SK-N-SH (cell line): ENCODE data around the gene NOP53. TPM values are rescaled to one million over a fixed set of nuclear protein-coding genes. Genes with fewer than 3 reads are reported as not detected.
A peak's percentile ranks its signal among the peaks of the same experiment; 100 is the strongest.

Experiments used
- CTCF ChIA-PET: fragments of 300-600, 350-600 bp; formaldehyde crosslinking; extraction: SDS; loops from one replicate; lab custom pipeline; 2021; lab: Yijun Ruan, JAX
- POLR2A ChIA-PET: fragments of 350-600 bp; sonication (Branson Sonifier 250); formaldehyde crosslinking; extraction: SDS; loops from one replicate; lab custom pipeline; 2020; ENCODE audit warnings: antibody characterized with exemption, inconsistent platforms; lab: Yijun Ruan, JAX
- DNase-seq: peaks from one replicate; pipeline ENCODE4 v3.0.0; 2012
- H2AFZ ChIP-seq: fragments of 200-600 bp; sonication (generic); 2 replicates; pipeline ENCODE4 v1.8.1; 2016; ENCODE audit warnings: antibody characterized with exemption, mild to moderate bottlenecking, low read depth
- H3F3A ChIP-seq: fragments of 200-600 bp; sonication (generic); replicated peaks from 2 replicates; pipeline ENCODE3; 2016; ENCODE audit warnings: antibody characterized with exemption, mild to moderate bottlenecking; ENCODE audit not compliant: insufficient read depth
- H3K27ac ChIP-seq, 2 experiments: fragments of 200-500 bp in 1 of 2; fragments of 200-600 bp in 1 of 2; sonication (Bioruptor generic) in 1 of 2; sonication (generic), shearing (Covaris generic) in 1 of 2; 2 replicates each; pipeline versions ENCODE4 v1.5.1 to v1.6.1; 2014 to 2016; ENCODE audit warnings: low read depth in 2 of 2, inconsistent platforms in 1 of 2, low read length in 1 of 2, mild to moderate bottlenecking in 1 of 2, mixed read lengths in 1 of 2
- H3K27me3 ChIP-seq: fragments of 200-600 bp; sonication (generic), shearing (Covaris generic); 2 replicates; pipeline ENCODE4 v1.6.1; 2016; ENCODE audit warnings: mixed run types; ENCODE audit not compliant: insufficient read depth
- H3K36me3 ChIP-seq, 2 experiments: fragments of 200-500 bp in 1 of 2; fragments of 200-600 bp in 1 of 2; sonication (Bioruptor generic) in 1 of 2; sonication (generic) in 1 of 2; replicated peaks in 1 of 2; 2 replicates each; pipeline versions ENCODE3 to v1.5.1; 2014 to 2016; ENCODE audit warnings: low read length in 1 of 2, mild to moderate bottlenecking in 1 of 2; ENCODE audit not compliant: insufficient read depth in 2 of 2, control insufficient read depth in 1 of 2
- H3K4me1 ChIP-seq, 2 experiments: fragments of 200-500 bp in 1 of 2; fragments of 200-600 bp in 1 of 2; sonication (Bioruptor generic) in 1 of 2; sonication (generic), shearing (Covaris generic) in 1 of 2; 2 replicates each; pipeline versions ENCODE4 v1.5.1 to v1.6.1; 2014 to 2016; ENCODE audit warnings: low read depth in 1 of 2, low read length in 1 of 2, mixed run types in 1 of 2; ENCODE audit not compliant: insufficient read depth in 2 of 2, control insufficient read depth in 1 of 2
- H3K4me2 ChIP-seq: fragments of 200-600 bp; sonication (generic), shearing (Covaris generic); 2 replicates; pipeline ENCODE4 v1.6.1; 2017; ENCODE audit warnings: mixed run types
- H3K4me3 ChIP-seq, 2 experiments: fragments of 200-500 bp in 1 of 2; fragments of 200-600 bp in 1 of 2; sonication (Bioruptor generic) in 1 of 2; sonication (generic), shearing (Covaris generic) in 1 of 2; 2 replicates each; pipeline versions ENCODE4 v1.5.1 to v1.8.1; 2014 to 2016; ENCODE audit warnings: low read depth in 2 of 2, inconsistent platforms in 1 of 2, low read length in 1 of 2, mild to moderate bottlenecking in 1 of 2, mixed read lengths in 1 of 2, moderate library complexity in 1 of 2
- H3K79me2 ChIP-seq: fragments of 200-600 bp; sonication (generic); 2 replicates; pipeline ENCODE4 v1.8.1; 2017; ENCODE audit warnings: mild to moderate bottlenecking; ENCODE audit not compliant: insufficient read depth
- H3K9ac ChIP-seq: fragments of 200-600 bp; sonication (generic); 2 replicates; pipeline ENCODE4 v1.6.1; 2017; ENCODE audit warnings: mixed run types
- H3K9me2 ChIP-seq: fragments of 200-600 bp; sonication (generic); 2 replicates; pipeline ENCODE4 v1.6.1; 2017; ENCODE audit warnings: mixed run types
- H3K9me3 ChIP-seq: fragments of 200-600 bp; sonication (generic); 2 replicates; pipeline ENCODE4 v1.6.1; 2017; ENCODE audit warnings: mixed run types, mild to moderate bottlenecking, moderate library complexity
- H4K20me1 ChIP-seq: fragments of 200-600 bp; sonication (generic); 2 replicates; pipeline ENCODE4 v1.6.1; 2017; ENCODE audit warnings: mild to moderate bottlenecking, mixed run types; ENCODE audit not compliant: insufficient read depth
- GATA2 ChIP-seq: sonication (generic); formaldehyde crosslinking; IDR thresholded peaks from 2 replicates; pipeline ENCODE4 v1.5.0; 2020; ENCODE audit warnings: mild to moderate bottlenecking, missing genetic modification reagents
- MEF2A ChIP-seq: IDR thresholded peaks from 2 replicates; pipeline ENCODE4 v1.4.0; 2012; ENCODE audit warnings: low read depth, borderline replicate concordance
- RAD21 ChIP-seq: IDR thresholded peaks from 2 replicates; pipeline ENCODE4 v1.6.1; 2012; ENCODE audit warnings: mild to moderate bottlenecking, low read length
- SIN3A ChIP-seq: IDR thresholded peaks from 2 replicates; pipeline ENCODE4 v1.6.1; 2012; ENCODE audit warnings: low read depth, mild to moderate bottlenecking, low read length, moderate library complexity, borderline replicate concordance
- SMC3 ChIP-seq: IDR thresholded peaks from 2 replicates; pipeline ENCODE4 v1.6.1; 2012; ENCODE audit warnings: low read depth, low read length, improper control_type of control experiment
- TAF1 ChIP-seq: IDR thresholded peaks from 2 replicates; pipeline ENCODE4 v1.6.1; 2012; ENCODE audit warnings: low read depth, mild to moderate bottlenecking, low read length, moderate library complexity, borderline replicate concordance
- YY1 ChIP-seq: IDR thresholded peaks from 2 replicates; pipeline ENCODE4 v1.4.0; 2012; ENCODE audit warnings: low read depth, mild to moderate bottlenecking
- WGBS: methylation state at CpG from one replicate; pipeline ENCODE4 v1.1.6; 2017; ENCODE audit warnings: low lambda C conversion rate; 5-methylcytosine and 5-hydroxymethylcytosine counted together
- polyA plus RNA-seq, 3 experiments: library from polyadenylated mRNA; depleted of rRNA; stranded (reverse); fragments of >200 nt; gene quantifications; 2 replicates each; pipeline ENCODE4 v1.2.3, GENCODE V29; 2012
- TF ChIP-seq, protein P1 (sequence below): IDR thresholded peaks from 2 replicates; pipeline ENCODE4 v1.6.1; 2012; ENCODE audit warnings: mild to moderate bottlenecking, low read depth, low read length, moderate library complexity
- TF ChIP-seq, protein P2 (sequence below): fragments of 200-600 bp; sonication (generic); IDR thresholded peaks from 2 replicates; pipeline ENCODE4 v1.6.1; 2017; ENCODE audit warnings: antibody characterized with exemption, mild to moderate bottlenecking, moderate library complexity

NOP53 gene
- polyA plus RNA-seq, 1 of the 3 experiments (the other 2 are of a cell fraction), result 275 TPM

DNA sequence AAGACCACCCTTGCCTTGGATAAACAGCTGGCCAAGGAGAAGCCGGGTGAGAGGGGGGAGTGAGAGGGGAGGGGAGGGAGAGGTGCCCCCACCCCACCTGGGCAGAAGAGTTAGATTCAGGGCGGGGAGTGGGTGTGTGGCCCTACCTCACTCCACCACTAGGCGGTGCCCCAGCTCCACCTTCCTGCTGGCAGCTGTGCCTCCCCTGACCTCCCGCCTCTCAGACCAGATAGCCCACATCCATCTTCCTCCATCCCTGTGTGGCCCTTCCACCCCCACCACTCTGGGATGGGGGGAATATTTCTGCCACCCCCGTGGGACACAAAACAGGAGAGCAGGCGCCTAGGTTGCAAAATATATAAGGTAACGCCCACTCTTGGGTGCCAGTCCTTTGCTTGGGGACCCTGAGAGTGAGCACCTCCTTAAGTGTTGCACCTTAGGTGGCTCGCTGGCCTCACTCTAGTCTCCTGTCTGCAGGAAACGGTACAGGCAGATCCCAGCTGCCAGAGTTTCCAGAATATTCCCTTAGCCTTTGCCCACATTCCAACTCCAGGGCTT, 45.9 kb upstream of the NOP53 start:
- CTCF ChIA-PET, result interaction anchor here (0.6 to 23.1 kb wide), 37 partner anchors 10 to 424 kb away, joined by 3 to 475 read pairs (median 5); partner anchors contain the start of genes EHD2, KPTN, NAPA and NOP53
- Histone ChIP-seq H3K4me1 (no peaks in the 10 kb centered on the region; a peak in 1 of 4 replicates), H3K9me2 (no peaks in the 10 kb centered on the region), H3K9me3 (no peaks in the 10 kb centered on the region), H3K27me3 (no peaks in the 10 kb centered on the region), H3K27ac (no peak overlapping the region), H3K4me2 (no peak overlapping the region), H3F3A (peaks cover 5% of the 10 kb centered on the region), H3K79me2 (no peaks in the 10 kb centered on the region), H3K9ac (no peak overlapping the region), H3K4me3 (no peak overlapping the region; a peak in 1 of 4 replicates), H4K20me1 (0 out of 2 replicates have a peak, but pooled peaks cover 6% of the 10 kb centered on the region), H2AFZ (no peak overlapping the region), H3K36me3 (peaks cover 16 to 22% of the 10 kb centered on the region in 2 experiments)
- TF ChIP-seq, protein P1, sequence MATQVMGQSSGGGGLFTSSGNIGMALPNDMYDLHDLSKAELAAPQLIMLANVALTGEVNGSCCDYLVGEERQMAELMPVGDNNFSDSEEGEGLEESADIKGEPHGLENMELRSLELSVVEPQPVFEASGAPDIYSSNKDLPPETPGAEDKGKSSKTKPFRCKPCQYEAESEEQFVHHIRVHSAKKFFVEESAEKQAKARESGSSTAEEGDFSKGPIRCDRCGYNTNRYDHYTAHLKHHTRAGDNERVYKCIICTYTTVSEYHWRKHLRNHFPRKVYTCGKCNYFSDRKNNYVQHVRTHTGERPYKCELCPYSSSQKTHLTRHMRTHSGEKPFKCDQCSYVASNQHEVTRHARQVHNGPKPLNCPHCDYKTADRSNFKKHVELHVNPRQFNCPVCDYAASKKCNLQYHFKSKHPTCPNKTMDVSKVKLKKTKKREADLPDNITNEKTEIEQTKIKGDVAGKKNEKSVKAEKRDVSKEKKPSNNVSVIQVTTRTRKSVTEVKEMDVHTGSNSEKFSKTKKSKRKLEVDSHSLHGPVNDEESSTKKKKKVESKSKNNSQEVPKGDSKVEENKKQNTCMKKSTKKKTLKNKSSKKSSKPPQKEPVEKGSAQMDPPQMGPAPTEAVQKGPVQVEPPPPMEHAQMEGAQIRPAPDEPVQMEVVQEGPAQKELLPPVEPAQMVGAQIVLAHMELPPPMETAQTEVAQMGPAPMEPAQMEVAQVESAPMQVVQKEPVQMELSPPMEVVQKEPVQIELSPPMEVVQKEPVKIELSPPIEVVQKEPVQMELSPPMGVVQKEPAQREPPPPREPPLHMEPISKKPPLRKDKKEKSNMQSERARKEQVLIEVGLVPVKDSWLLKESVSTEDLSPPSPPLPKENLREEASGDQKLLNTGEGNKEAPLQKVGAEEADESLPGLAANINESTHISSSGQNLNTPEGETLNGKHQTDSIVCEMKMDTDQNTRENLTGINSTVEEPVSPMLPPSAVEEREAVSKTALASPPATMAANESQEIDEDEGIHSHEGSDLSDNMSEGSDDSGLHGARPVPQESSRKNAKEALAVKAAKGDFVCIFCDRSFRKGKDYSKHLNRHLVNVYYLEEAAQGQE, result no peak
- TF ChIP-seq MEF2A (no peak), SMC3 (peak; percentile 64; the same call in 1 of the 2 replicates), YY1 (no peak), TAF1 (no peak), SIN3A (no peak), GATA2 (CRISPR knock-in tag) (no peak), RAD21 (peak; percentile 76)
- TF ChIP-seq, protein P2, sequence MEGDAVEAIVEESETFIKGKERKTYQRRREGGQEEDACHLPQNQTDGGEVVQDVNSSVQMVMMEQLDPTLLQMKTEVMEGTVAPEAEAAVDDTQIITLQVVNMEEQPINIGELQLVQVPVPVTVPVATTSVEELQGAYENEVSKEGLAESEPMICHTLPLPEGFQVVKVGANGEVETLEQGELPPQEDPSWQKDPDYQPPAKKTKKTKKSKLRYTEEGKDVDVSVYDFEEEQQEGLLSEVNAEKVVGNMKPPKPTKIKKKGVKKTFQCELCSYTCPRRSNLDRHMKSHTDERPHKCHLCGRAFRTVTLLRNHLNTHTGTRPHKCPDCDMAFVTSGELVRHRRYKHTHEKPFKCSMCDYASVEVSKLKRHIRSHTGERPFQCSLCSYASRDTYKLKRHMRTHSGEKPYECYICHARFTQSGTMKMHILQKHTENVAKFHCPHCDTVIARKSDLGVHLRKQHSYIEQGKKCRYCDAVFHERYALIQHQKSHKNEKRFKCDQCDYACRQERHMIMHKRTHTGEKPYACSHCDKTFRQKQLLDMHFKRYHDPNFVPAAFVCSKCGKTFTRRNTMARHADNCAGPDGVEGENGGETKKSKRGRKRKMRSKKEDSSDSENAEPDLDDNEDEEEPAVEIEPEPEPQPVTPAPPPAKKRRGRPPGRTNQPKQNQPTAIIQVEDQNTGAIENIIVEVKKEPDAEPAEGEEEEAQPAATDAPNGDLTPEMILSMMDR, result peak; percentile 77
- POLR2A ChIA-PET, result interaction anchor here (0.6 kb wide), 1 partner anchor 20 kb away, joined by 3 read pairs; no protein-coding TSS in a partner anchor
- DNase-seq, result peak; percentile 95
- 60% methylated on average over 9 of the region's 9 CpGs for WGBS
